HG03025 (cell line): ENCODE measurements around the gene PLPPR3.
"Not testable (repeated sequence)": the region's sequence is repeated elsewhere in the genome, so short reads cannot be mapped to it uniquely, and the experiment has no call there.

ENCODE experiments used
- ATAC-seq: cut with Tn5 transposase; IDR thresholded peaks from one replicate; pipeline ENCODE4 v1.9.1; 2021; ENCODE audit warnings: mild to moderate bottlenecking, moderate library complexity; ENCODE audit not compliant: unreplicated experiment, low FRiP score

Gene PLPPR3

GRCh38 chr19:855142-855541 is 33.4 kb upstream of the PLPPR3 start:
- no peak for ATAC-seq

DNA sequence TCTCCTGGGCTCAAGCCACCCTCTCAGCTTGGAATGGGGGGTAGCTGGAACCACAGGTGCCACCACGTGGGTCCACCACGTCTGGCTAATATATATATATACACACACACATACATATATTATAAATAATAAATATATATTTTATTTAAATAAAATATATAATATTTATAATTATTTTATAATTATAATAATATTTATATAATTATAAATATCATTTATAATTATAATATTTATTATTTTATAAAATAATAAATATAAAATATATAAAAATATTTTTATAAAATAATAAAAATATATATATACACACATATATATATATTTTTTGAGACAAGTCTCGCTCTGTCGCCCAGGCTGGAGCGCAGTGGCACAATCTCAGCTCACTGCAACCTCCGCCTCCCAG is 32.8 kb upstream of the PLPPR3 start:
- no peak for ATAC-seq

GRCh38 chr19:853614-854220 is 32.0 kb upstream of the PLPPR3 start:
- ATAC-seq, result not testable (repeated sequence)

DNA sequence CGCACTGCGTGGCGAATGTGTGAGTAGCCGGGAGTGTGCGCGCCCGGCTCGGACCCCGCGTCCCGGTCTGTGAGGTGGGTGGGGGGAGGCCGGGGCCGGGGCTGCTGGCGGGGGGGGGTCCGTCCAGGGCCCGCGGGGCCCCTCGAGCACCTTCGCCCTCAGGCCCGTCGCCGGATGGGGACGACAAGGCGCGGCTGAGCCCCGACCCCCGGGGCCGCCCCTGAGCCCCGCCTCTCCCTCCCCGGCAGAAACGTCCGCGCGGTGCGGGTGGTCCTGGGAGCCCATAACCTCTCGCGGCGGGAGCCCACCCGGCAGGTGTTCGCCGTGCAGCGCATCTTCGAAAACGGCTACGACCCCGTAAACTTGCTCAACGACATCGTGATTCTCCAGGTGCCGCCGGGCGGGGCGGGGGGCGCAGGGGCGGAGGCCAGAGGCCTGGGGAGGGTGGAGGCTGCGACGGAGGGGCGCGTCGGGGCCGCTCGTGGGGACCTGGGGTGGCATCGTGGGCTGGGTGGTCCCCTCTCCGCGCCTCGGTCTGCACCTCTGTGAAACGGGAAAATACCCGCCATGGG is 31.3 kb upstream of the PLPPR3 start:
- no peak for ATAC-seq

DNA sequence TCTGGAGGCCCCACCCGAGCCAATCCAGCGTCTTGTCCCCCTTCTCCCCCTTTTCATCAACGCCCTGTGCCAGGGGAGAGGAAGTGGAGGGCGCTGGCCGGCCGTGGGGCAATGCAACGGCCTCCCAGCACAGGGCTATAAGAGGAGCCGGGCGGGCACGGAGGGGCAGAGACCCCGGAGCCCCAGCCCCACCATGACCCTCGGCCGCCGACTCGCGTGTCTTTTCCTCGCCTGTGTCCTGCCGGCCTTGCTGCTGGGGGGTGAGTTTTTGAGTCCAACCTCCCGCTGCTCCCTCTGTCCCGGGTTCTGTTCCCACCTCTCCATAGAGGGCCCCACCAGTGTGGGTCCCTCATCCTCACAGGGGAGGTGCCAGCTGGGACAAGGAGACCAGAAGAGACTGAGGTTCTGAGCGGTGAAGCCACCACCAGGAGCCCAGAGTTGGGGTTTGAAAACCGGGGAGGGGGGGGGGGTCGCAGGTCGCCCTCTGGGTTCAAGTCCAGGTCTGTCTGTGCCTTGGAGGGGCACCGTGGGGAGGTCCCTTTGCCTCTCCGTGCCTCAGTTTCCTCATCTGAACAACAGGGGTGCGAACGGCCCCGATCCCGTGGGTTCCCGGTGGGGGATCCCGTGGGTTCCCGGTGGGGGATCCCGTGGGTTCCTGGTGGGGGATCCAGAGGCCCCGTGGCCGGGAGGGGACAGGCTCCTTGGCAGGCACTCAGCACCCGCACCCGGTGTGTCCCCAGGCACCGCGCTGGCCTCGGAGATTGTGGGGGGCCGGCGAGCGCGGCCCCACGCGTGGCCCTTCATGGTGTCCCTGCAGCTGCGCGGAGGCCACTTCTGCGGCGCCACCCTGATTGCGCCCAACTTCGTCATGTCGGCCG is 30.6 kb upstream of the PLPPR3 start, which contains the start of gene ELANE:
Gene ELANE, plus strand, starts transcription at position 168 of the 878 bp plus-strand sequence. Its CDS starts 26 bp downstream, at position 194.
- ATAC-seq, result no peak

GRCh38 chr19:850979-851335 is 29.2 kb upstream of the PLPPR3 start:
- no peak for ATAC-seq

DNA sequence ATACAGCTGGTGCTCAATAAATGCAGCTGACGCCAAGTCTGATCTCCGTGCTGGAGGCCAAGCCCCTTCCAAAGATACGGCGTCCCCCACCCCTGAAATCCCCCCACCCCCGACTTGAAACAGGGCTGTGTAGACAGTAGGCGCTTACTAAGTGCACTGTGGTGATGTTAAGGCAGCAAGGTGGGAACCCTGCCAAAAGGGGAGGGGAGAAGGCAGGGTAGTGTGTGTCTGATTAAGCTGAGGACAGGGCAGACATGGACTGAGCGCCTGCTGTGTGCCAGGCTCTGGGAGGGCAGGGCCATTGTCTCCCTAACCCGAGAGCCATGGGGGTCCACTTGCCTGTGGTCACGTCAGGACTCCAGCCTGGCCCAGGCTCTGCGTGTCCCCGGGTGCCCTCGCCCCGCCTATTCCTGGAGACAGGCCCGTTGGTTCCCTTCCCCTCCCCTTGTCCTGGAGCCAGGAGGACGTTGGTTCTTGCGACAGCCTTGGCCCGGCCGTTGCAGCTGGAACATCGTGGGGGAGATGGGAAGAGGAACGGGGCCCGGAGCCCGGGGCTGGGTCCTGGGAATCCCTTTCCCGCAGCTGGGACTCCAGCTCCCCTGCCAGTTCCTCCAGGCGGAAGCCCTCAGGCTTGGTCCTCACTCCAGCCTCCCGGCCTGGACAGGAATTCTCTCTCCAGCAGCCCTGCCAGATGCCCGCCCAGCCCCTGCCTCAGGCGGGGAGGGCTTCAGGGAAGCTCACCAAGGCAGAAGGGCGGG is 28.6 kb upstream of the PLPPR3 start:
- no peak for ATAC-seq

GRCh38 chr19:849195-849594 is 27.4 kb upstream of the PLPPR3 start:
- ATAC-seq, result not testable (repeated sequence)

DNA sequence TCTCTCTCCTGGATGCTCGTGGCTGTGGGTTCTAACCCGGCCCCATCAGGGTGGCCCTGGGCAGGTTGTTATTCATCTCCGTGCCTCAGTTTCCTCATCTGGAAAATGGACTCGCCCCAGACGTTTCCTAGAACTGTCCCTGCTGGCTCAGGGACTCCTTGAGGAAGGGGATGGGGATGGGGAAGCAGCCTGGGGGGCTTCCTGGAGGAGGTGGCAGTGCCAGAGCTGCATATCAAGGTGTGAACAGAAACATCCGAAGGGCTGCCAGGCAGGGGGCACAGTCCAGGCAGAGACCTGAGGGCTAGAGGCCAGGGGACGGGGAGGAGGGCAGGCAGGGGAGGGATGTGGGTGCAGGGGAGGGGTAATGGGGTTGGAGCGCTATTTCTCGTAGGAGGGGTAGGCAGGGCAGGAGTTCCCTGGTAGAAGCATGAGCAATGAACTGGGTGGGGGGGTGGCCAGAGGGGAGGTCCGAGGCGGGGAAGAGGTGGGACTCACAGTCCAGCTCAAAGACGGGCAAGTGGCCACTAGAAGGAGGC is 26.7 kb upstream of the PLPPR3 start:
- ATAC-seq, result no peak

- ATAC-seq, result no peak
Measured at GRCh38 chr19:845707-846521, 24.2 kb upstream of the PLPPR3 start.

DNA sequence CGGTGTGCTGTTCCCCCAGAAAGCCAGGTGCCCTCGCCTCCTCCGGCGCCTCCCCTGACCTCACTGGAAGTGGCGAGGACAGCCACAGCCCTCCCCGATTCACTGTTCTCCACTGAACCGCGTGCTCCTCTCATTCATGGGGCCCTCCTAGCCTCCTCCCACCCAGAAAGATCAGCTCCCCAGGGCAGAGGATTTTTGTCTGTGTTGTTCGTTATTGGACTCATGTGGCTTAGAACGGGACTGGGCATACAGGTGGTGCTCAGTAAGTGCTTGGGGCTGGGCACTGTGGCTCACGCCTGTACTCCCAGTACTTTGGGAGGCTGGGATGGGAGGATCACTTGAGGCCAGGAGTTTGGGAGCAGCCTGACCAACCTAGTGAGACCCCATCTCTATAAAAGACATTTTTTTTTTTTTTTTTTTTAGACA is 22.8 kb upstream of the PLPPR3 start:
- no peak for ATAC-seq

- no peak for ATAC-seq
Measured at GRCh38 chr19:843836-844545, 22.2 kb upstream of the PLPPR3 start.

DNA sequence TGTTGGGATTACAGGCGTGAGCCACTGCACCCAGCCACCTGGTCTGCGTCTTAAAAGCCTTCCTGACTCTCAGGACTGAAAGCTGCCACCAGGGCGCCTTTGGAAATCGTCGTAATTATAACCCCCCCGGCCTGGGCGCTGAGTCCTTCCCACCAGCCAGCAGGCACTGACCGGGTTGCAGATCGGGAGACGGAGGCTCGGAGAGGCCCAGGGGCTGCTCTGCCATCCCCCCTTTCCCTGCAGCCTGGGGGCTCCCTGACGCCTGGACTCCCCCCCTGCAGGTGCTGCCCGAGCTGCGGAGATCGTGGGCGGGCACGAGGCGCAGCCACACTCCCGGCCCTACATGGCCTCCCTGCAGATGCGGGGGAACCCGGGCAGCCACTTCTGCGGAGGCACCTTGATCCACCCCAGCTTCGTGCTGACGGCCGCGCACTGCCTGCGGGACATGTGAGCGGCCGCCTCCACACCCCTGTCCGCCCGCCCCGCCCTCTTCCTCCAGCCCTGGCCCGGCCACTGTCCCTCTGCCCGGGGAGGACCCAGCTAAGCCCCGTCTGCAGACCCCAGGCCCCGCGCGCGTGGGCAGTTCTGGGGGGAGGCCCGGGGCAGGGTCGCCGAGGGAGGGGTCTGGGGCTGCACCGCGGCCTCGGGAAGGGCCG is 21.6 kb upstream of the PLPPR3 start:
- ATAC-seq, result no peak

DNA sequence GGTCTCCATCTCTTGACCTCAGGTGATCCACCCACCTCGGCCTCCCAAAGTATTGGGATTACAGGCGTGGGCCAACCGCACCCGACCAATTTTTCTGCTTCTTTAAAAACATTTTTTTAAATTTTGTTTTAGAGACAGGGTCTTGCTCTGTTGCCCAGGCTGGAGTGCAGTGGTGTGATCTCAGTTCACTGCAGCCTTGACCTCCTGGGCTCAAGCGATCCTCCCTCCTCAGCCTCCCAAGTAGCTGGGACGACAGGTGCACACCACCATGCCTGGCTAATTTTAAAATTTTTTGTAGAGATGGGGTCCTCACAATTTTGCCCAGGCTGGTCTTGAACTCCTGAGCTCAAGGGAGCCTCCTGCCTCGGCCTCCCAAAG is 21.0 kb upstream of the PLPPR3 start:
- ATAC-seq, result not testable (repeated sequence)

DNA sequence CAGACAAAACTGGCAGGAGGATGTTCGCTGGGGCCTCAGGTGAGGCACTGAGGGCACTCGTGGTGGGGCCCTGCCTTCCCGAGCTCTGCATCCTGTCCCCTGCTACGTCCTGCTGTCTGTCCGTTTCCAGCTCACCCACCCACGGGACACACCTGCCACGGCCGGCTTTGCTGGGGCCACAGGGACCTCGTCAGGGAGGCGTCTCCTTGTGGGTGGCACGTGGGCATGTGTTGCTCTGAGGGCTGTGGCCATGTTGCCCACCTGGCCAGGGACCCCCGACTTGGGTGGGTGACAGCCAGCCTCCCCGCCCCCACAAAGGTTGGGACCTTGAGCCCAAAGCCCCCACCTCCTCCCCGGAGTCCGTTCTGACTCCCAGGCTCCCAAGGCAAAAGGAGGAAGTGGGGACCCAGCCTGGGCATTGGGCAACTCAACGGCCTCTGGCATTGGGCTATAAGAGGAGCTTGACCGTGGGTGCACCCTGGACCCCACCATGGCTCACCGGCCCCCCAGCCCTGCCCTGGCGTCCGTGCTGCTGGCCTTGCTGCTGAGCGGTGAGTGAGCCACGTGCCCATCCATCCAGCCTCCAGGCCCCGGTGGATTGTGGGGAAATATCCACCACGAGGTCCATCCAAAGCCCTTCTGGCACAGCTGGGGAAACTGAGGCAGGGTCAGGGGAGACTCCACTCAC is 18.9 kb upstream of the PLPPR3 start, which contains the start of gene PRTN3:
Gene PRTN3, plus strand, starts transcription at position 481 of the 688 bp plus-strand sequence. Its CDS starts 10 bp downstream, at position 491.
- ATAC-seq, result no peak

DNA sequence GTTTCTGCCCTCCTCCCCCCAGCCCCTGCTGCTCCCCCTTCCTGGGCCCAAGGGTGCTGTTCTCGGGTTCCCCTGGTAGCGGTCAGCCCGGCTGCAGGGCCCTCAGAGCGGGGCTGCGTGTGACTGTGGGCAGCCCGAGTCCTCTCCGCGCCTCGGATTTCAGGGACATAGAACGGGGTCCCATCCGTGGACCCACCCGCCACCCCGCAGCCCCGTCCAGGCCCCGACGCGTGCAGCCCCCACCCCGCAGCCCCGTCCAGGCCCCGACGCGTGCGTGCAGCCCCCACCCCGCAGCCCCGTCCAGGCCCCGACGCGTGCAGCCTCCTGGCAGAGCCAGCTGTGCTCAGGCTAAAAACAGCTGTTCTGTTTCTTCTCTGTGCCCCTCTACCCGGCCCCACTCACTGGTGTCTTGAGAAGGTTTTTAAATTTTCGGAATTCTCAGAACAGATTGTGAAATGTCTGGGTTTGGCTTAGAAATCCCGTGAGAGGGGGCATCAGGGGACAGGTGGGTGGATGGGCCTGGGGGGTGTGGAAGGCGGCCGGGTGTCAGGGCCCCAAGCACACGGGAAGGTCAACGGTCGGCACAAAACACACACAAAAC is 13.6 kb upstream of the PLPPR3 start:
- ATAC-seq, result no peak

GRCh38 chr19:834216-834615 is 12.5 kb upstream of the PLPPR3 start:
- ATAC-seq, result no peak
